SK-N-MC (cell line): ENCODE results near the gene INHBC.

ENCODE experiments used
- EZH2 ChIP-seq: fragments of 200-600 bp; sonication (generic); IDR thresholded peaks from one replicate; pipeline ENCODE4 v1.6.1; 2017; ENCODE audit warnings: antibody characterized with exemption
- FOXP2 ChIP-seq: optimal IDR thresholded peaks from 2 replicates; pipeline ENCODE3; 2011; ENCODE audit warnings: mild to moderate bottlenecking, moderate library complexity; ENCODE audit not compliant: insufficient read depth; ENCODE audit errors: extremely low read length, control extremely low read depth
- POLR2AphosphoS5 ChIP-seq: IDR thresholded peaks from 2 replicates; pipeline ENCODE4 v1.6.1; 2012; ENCODE audit warnings: mild to moderate bottlenecking, low read depth, low read length, borderline replicate concordance

- TF ChIP-seq POLR2AphosphoS5 (no peak), EZH2 (no peak), FOXP2 (no peak)
Observed at GRCh38 chr12:57450057-57450456, 15.5 kb downstream of the INHBC start.
